IPS-15b (cell line): ENCODE measurements around the gene WDR19.
"Not testable (repeated sequence)": the region's sequence is repeated elsewhere in the genome, so short reads cannot be mapped to it uniquely, and the experiment has no call there.

Experiments used
- H3K27me3 ChIP-seq: one replicate; pipeline ENCODE4 v1.6.1; 2013; ENCODE audit warnings: low read length; ENCODE audit not compliant: control insufficient read depth, insufficient read depth
- H3K36me3 ChIP-seq: one replicate; pipeline ENCODE4 v1.6.1; 2013; ENCODE audit warnings: low read length; ENCODE audit not compliant: control insufficient read depth, insufficient read depth
- H3K4me1 ChIP-seq: one replicate; pipeline ENCODE4 v1.6.1; 2013; ENCODE audit warnings: mild to moderate bottlenecking, low read length; ENCODE audit not compliant: control insufficient read depth, insufficient read depth
- H3K4me3 ChIP-seq: one replicate; pipeline ENCODE4 v1.5.1; 2013; ENCODE audit warnings: low read depth, low read length
- H3K9ac ChIP-seq: one replicate; pipeline ENCODE4 v1.6.1; 2013; ENCODE audit warnings: low read depth, mild to moderate bottlenecking, low read length
- H3K9me3 ChIP-seq: one replicate; pipeline ENCODE4 v1.6.1; 2013; ENCODE audit warnings: mild to moderate bottlenecking, low read length; ENCODE audit not compliant: control insufficient read depth, insufficient read depth

Gene WDR19

DNA sequence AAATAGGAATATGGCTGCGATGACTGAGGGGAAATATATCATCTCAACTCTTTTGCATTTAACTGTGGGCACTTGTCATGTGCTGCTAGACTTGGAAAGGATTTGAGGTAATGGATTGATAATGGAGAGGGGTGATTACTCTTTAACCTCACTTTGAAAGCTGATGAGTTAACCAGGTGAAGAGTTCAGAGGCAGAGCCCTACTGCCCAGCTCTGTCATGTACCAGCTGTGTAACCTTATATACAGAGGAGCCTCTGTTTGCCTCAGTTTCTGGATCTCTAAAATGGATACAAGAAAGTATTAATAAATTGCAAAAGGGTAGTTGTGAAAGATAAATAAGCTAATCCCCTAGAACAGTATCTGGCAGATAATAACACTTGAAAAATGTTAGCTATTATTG is 51.5 kb downstream of the WDR19 start:
- Histone ChIP-seq H3K9ac (no peak overlapping the region), H3K4me3 (no peak overlapping the region), H3K36me3 (no peaks in the 10 kb centered on the region), H3K4me1 (no peaks in the 10 kb centered on the region), H3K9me3 (no peaks in the 10 kb centered on the region), H3K27me3 (no peaks in the 10 kb centered on the region)

DNA sequence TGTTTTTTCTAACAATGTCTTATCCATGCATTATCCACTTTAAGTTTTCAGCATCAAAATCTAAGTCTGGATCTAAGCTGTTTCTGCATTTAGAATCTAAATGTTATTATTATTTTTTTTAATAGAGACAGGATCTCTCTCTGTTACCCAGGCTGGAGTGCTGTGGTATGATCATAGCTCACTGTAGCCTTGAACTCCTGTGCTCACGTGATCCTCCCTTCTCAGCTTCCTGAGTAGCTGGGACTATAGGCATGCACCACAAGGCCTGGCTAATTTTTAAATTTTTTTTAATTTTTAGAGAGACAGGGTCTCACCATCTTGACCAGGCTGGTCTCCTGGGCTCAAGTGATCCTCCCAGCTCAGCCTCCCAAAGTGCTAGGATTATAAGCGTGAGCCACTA is 52.7 kb downstream of the WDR19 start:
- Histone ChIP-seq H3K4me3 (no peak overlapping the region), H3K4me1 (no peaks in the 10 kb centered on the region), H3K36me3 (no peaks in the 10 kb centered on the region), H3K9ac (no peak overlapping the region), H3K27me3 (no peaks in the 10 kb centered on the region), H3K9me3 (no peaks in the 10 kb centered on the region)

DNA sequence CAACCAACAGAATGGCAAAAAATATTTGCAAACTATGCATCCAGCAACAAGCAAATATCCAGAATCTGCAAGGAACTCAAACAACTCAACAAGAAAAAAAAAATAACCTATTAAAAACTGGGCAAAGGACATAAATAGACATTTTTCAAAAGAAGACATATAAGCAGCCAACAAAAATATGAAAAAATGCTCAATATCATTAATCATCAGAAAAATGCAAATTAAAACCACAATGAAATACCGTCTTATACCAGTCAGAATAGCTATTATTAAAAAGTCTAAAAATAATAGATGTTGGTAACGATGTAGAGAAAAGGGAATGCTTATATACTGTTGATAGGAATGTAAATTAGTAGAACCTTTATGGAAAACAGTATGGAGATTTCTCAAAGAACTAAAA is 53.4 kb downstream of the WDR19 start:
- Histone ChIP-seq H3K9ac (no peak overlapping the region), H3K27me3 (no peaks in the 10 kb centered on the region), H3K36me3 (no peaks in the 10 kb centered on the region)

DNA sequence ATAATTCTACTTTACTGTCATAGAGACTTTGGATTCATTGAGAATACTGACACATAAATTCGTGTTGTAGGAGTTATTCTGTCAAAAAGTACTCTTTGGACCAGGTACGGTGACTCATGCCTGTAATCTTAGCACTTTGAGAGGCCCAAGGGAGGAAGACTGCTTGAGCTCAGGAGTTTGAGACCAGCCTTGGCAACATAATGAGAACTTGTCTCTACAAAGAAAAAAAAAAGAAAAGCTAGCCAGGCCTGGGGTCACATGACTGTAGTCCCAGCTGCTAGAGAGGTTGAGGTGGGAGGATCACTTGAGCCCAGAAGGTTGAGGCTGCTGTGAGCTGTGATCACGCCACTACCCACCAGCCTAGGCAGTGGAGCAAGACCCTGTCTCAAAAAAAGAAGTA is 54.9 kb downstream of the WDR19 start:
- Histone ChIP-seq H3K9ac (no peak overlapping the region), H3K27me3 (no peaks in the 10 kb centered on the region), H3K4me3 (no peak overlapping the region), H3K9me3 (no peaks in the 10 kb centered on the region), H3K36me3 (no peaks in the 10 kb centered on the region), H3K4me1 (no peaks in the 10 kb centered on the region)

More for the DNA sequence above, 53.4 kb downstream of the WDR19 start:
- no peak overlapping the region for H3K4me3 ChIP-seq
- H3K4me1 ChIP-seq, result no peaks in the 10 kb centered on the region
- H3K9me3 ChIP-seq, result no peaks in the 10 kb centered on the region

DNA sequence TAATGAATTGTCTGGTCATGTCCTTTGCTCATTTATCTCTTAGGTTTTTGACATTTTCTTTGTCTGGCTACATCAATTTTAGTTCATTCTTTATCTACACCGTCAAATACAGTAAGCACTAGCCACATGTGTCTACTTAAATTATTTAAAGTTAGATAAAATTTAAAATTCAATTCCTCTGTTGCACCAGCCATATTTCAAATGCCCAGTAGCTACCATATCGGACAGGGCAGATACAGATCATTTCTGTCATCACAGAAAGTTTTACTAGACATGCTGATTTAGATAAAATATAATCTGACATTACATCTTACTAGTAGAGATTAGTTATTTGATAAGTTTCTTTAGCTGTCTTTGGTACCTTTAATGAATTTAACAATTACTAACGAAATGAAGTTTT is 61.1 kb downstream of the WDR19 start:
- no peaks in the 10 kb centered on the region for H3K4me1 ChIP-seq
- no peak overlapping the region for H3K9ac ChIP-seq
- no peaks in the 10 kb centered on the region for H3K27me3 ChIP-seq
- no peaks in the 10 kb centered on the region for H3K36me3 ChIP-seq
- no peak overlapping the region for H3K4me3 ChIP-seq
- H3K9me3 ChIP-seq, result no peaks in the 10 kb centered on the region

DNA sequence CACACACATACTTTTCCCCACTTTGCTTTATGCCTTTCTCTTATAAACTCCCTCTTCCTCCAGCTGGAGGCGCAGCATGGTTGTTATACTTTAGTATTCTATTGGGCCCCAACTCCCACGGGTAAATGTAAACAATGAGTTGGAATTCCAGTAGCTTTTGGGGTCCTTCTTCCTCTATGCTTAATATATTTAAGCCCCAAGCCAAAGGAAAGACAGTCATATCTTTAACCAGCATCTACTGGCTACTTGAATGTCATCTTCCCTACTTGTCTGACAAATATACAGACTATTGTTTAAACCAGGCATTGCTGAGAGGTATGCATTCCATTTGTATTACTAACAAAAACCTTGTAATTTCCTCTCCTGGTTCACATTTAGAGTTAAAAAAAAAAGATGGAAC is 72.9 kb downstream of the WDR19 start:
- Histone ChIP-seq H3K4me3 (no peak overlapping the region), H3K4me1 (peaks cover 2% of the 10 kb centered on the region), H3K9me3 (no peaks in the 10 kb centered on the region), H3K9ac (no peak overlapping the region), H3K36me3 (no peaks in the 10 kb centered on the region), H3K27me3 (no peaks in the 10 kb centered on the region)

GRCh38 chr4:39255871-39256270 is 73.5 kb downstream of the WDR19 start:
- Histone ChIP-seq H3K27me3 (no peaks in the 10 kb centered on the region), H3K36me3 (no peaks in the 10 kb centered on the region), H3K4me1 (peaks cover 2% of the 10 kb centered on the region), H3K4me3 (no peak overlapping the region), H3K9ac (no peak overlapping the region), H3K9me3 (no peaks in the 10 kb centered on the region)

DNA sequence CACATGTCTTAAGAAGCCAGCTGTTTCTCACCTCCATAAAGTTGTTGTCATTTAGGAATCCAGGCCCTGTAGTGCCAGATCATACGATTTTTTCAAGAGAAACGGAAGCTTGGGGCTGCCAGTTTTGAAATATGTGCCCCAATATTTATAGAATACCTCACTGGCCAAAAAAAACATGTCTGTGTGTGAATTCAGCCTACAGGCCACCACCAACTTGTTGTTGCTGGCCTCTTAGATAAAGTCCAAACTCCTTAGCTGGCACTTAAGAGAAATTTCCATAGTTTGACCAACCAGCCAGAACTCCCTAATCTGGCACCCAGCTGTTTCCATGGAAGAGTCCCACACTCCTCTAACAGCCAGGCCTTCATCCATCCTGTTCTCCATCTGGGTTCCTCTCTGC is 74.1 kb downstream of the WDR19 start:
- peaks cover 2% of the 10 kb centered on the region for H3K4me1 ChIP-seq

GRCh38 chr4:39259571-39260330 is 77.4 kb downstream of the WDR19 start:
- Histone ChIP-seq H3K4me3 (no peak overlapping the region), H3K36me3 (no peaks in the 10 kb centered on the region), H3K9ac (no peak overlapping the region), H3K9me3 (no peaks in the 10 kb centered on the region), H3K27me3 (no peaks in the 10 kb centered on the region), H3K4me1 (peaks cover 2% of the 10 kb centered on the region)

More for the DNA sequence above, 74.1 kb downstream of the WDR19 start:
- Histone ChIP-seq H3K4me3 (no peak overlapping the region), H3K9ac (no peak overlapping the region), H3K36me3 (no peaks in the 10 kb centered on the region), H3K27me3 (no peaks in the 10 kb centered on the region), H3K9me3 (no peaks in the 10 kb centered on the region)

- H3K4me1 ChIP-seq, result no peaks in the 10 kb centered on the region
- no peak overlapping the region for H3K4me3 ChIP-seq
- H3K36me3 ChIP-seq, result peaks cover 3% of the 10 kb centered on the region
- no peak overlapping the region for H3K9ac ChIP-seq
- no peaks in the 10 kb centered on the region for H3K27me3 ChIP-seq
- no peaks in the 10 kb centered on the region for H3K9me3 ChIP-seq
Measured at GRCh38 chr4:39263895-39264294, 81.6 kb downstream of the WDR19 start.

- no peak overlapping the region for H3K9ac ChIP-seq
- H3K36me3 ChIP-seq, result peaks cover 10% of the 10 kb centered on the region
- H3K4me1 ChIP-seq, result no peaks in the 10 kb centered on the region
- H3K27me3 ChIP-seq, result no peaks in the 10 kb centered on the region
- H3K9me3 ChIP-seq, result no peaks in the 10 kb centered on the region
- H3K4me3 ChIP-seq, result no peak overlapping the region
Measured at GRCh38 chr4:39274503-39274902, 92.2 kb downstream of the WDR19 start.

DNA sequence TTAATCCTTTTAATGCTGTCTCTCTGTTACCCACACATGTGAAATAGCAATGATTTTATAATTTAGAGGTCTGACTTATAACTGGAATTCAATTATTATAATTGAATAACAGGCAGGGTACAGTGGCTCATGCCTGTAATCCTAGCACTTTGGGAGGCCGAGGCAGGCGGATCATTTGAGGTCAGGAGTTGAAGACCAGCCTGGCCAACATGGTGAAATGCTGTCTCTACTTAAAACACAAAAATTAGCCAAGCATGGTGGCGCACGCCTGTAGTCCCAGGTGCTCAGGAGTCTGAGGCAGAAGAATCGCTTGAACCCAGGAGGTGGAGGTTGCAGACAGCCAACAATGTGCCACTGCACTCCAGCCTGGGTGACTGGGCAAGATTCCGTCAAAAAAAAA is 95.3 kb downstream of the WDR19 start:
- H3K27me3 ChIP-seq, H3K4me3 ChIP-seq, H3K4me1 ChIP-seq, H3K36me3 ChIP-seq, H3K9me3 ChIP-seq, H3K9ac ChIP-seq: not testable (repeated sequence)
